GM21576 (cell line): ENCODE data around the gene DUS4L.

ENCODE experiments used
- ATAC-seq: cut with Tn5 transposase; IDR thresholded peaks from one replicate; pipeline ENCODE4 v1.9.1; 2021; ENCODE audit warnings: mild to moderate bottlenecking, moderate library complexity; ENCODE audit not compliant: unreplicated experiment

The DUS4L gene

GRCh38 chr7:107613439-107613838 lies 49.7 kb downstream of the DUS4L start:
- no peak for ATAC-seq

DNA sequence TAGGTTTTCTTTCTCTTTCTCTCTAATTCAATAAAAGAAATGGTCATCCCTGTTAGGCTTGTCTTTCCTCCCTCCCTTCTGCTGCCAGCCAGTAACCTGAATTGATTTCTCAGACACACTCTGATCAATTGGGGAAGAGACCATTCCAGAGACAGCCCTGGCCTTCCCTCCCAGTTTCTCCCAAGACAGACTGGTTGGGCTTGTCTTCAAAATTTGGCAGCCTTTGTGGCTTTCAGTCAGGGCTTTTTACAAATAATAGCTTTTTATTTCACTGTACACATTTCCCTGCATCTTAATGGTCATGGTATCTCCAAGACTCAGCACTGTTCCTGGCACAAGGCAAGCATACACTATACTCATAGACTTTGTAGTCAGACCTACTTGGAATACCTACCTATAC lies 50.2 kb downstream of the DUS4L start:
- no peak for ATAC-seq

DNA sequence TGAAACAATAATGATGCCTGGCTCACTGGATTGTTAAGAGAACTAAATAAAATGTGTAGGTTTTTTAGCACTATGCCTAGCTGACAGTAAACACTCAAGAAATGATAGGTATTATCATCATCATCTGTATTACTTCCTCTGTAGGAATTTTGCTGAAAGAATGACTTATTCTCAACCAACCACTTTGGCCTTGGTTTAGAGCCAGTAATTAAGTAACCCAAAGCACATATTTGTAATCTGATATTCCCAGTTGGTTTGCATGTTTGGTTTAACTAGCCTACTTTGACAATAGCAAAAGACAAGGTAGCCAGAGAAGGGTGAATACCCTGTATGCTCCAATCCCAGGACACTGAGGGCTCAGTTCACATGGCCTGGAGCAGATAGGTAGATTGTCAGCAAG lies 50.7 kb downstream of the DUS4L start:
- ATAC-seq = no peak

DNA sequence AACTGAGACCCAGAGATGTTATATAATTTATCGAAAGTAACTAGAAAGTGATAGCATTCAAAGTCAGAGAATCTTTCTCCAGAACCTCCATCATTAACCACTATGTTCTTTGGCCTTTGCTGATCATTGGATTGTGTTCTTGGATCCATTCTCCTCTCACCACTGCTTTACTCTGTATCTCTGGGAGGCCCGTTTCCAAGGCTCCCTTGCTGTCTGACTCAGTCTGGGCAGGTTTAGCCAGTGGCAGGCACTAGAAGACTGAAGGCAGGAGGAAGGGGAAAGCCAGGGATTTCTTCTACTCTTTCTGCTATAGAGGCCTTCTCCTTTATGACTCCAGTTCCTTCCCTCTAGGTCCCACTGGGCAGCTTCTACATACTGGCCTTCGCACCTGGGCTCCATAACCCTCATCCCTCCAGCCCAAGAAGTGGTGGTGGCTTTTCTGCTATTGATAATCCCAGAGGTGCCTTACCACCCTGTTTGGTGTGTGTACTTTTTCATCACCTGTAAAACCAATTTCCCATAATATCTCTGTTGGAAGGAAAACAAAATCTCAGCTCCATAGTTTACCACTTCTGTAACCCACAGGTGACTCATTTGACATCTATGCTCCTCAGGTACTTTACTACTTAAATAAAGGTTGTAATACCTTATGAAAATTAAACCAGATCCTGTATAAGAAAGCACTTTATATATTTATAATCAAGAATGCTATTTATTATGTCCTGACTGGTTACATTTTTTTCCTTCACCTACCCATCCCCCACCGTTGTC lies 52.3 kb downstream of the DUS4L start:
- ATAC-seq = no peak

GRCh38 chr7:107622429-107622828 lies 58.7 kb downstream of the DUS4L start:
- no peak for ATAC-seq

DNA sequence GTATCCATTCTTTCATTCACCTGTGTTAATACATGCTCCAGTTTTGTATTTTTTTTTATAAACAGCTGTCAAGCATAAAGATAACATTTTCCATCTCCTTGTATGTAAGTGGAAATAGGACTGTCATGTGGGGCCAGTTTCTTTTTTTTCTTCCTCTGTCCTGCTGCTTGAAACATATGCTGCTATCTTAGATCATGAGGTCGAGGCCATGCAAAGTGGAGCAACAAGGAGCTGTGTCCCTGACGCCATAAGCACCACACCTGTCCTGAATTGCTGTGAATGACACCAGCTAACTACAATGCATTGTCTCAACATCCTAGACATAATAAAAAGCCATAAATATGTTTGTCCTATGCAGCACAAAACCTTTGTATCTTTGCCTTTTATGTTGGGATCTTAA lies 59.1 kb downstream of the DUS4L start:
- ATAC-seq = no peak

GRCh38 chr7:107627002-107627401 lies 63.2 kb downstream of the DUS4L start:
- no peak for ATAC-seq
